A549 treated with Mapracorat at 1 μM for 4 hours (cell line): ENCODE measurements around the gene SPANXN5. TPM values are rescaled to one million over a fixed set of nuclear protein-coding genes. Genes with fewer than 3 reads are reported as not detected.

Source experiments
- total RNA-seq: library from RNA; stranded (reverse); fragments of 200-300 nt; extraction: Qiagen RNA extraction; gene quantifications from 5 replicates; pipeline ENCODE4 v1.2.3, GENCODE V29; 2022

SPANXN5 gene
- total RNA-seq = not detected in 5 replicates

GRCh38 chrX:52797327-52797726 lies at the start of gene SPANXN5:
Gene SPANXN5 (minus strand): TSS chrX:52797427. CDS start chrX:52797348, 79 bp downstream.

GRCh38 chrX:52811065-52811625 lies 13.9 kb upstream of the SPANXN5 start, which contains the start of gene XAGE5:
Gene XAGE5 (plus strand): TSS chrX:52811287. CDS start chrX:52812567, 1,280 bp downstream.

GRCh38 chrX:52750952-52751351 lies 46.3 kb downstream of the SPANXN5 start, which contains the start of gene SSX2B:
Gene SSX2B (plus strand): TSS chrX:52751252. CDS start chrX:52752681, 1,429 bp downstream.

Other genes starting within 250 kb of the SPANXN5 start
- gene SSX7, start 142.5 kb downstream of the SPANXN5 start, total RNA-seq = not detected in 5 replicates
- gene SSX2, start 90.2 kb downstream of the SPANXN5 start, total RNA-seq = not detected in 5 replicates
- gene SSX2B, start 46.2 kb downstream of the SPANXN5 start, total RNA-seq = not detected in 5 replicates
- gene XAGE5, start 13.9 kb upstream of the SPANXN5 start, total RNA-seq = not detected in 5 replicates
- gene XAGE3, start 70.7 kb upstream of the SPANXN5 start, total RNA-seq = not detected in 5 replicates
- gene FAM156B, start 99.9 kb upstream of the SPANXN5 start, total RNA-seq = 10.5 to 18.4 TPM (median 11.8 TPM) in 5 replicates
- 12.1 to 18.2 TPM (median 12.6 TPM) in 5 replicates for gene FAM156A, start 161.1 kb upstream of the SPANXN5 start, total RNA-seq